NCI-H69 (cell line): Measurements from ENCODE around the gene BRCA2.

Source experiments
- DNase-seq: peaks from one replicate; lab custom pipeline; 2025; lab: John Stamatoyannopoulos, UW

BRCA2 gene

GRCh38 chr13:32429433-32429909 lies 114.2 kb downstream of the BRCA2 start:
- DNase-seq, result no peak

GRCh38 chr13:32430018-32430747 lies 114.9 kb downstream of the BRCA2 start:
- no peak for DNase-seq

DNA sequence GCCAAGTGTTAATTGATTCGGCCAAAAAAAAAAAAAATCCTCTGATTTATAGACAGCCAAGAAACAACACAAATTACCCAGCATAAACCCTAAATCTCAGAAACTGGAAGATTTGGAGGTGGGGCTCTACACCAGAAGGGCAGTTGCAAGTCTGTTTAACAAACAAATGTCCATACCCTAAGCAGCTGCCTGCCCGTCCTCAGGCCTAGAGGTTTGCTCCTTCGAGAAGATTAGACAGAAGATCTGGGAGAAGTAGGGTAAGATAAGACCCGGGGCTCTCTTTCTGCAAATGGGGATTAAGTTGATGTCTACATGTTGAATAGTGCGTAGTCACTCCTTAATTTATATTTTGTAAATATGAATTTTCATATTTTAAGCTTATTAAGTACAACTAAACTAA lies 116.1 kb downstream of the BRCA2 start:
- DNase-seq, result no peak

DNA sequence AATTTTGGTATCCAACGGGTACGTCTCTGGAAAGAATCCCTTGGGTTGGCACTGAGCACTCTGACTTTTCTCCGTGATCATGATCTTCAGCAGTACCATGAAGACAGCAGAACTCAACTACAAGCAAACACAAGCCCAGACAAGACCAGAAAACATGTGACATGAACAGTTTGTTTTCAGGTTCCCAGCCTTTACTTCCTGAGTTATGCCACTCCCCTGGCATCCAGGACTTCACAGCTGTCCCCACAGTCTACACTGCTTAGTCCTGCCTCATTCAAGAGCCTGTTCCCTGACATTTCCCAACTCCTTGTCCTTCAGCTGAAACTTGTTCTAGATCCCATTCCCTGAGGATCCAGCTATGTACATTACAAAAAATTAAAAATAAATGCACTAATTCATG lies 117.5 kb downstream of the BRCA2 start:
- DNase-seq, result peak; percentile 39

GRCh38 chr13:32438871-32439270 lies 123.6 kb downstream of the BRCA2 start:
- DNase-seq, result no peak

- peak; percentile 4 for DNase-seq
Measured at GRCh38 chr13:32443111-32443510, 127.8 kb downstream of the BRCA2 start.

DNA sequence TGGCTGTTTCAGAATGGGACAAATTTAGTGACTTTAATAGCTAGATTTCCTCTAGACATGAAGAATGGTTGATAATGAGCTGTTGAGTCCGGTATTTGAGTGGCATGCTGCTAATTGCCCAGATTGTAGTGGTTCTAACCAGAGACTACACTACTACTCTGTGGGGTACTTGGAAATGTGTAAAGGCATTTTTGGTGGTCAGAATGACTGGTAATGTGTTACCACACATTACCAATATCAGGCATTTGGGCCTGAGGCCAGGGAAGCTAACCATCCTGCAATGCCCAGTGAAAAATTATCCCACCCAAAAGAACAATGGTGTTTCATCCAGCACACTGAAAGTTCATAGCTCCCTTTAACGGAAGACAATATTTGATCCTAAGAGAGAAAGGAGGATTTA lies 130.2 kb downstream of the BRCA2 start:
- no peak for DNase-seq

DNA sequence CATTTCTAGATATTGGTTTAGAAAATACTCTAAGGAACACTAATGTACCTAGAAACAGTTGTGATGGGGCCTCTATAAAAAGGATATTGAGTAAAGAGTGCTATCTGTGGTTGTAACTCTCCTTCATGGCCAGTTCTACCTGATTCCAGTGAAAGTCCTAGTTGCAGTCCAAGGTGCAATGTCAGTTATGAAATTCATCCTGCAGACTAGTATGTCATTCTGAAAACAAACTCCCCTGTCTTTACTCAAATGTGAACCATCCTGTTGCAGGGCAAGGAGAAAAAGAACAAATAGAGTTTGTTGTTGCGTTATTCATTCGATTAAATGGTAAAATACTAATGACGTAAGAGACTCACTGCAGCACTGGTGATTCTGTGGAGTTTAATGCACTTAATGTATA lies 130.9 kb downstream of the BRCA2 start:
- DNase-seq, result no peak

DNA sequence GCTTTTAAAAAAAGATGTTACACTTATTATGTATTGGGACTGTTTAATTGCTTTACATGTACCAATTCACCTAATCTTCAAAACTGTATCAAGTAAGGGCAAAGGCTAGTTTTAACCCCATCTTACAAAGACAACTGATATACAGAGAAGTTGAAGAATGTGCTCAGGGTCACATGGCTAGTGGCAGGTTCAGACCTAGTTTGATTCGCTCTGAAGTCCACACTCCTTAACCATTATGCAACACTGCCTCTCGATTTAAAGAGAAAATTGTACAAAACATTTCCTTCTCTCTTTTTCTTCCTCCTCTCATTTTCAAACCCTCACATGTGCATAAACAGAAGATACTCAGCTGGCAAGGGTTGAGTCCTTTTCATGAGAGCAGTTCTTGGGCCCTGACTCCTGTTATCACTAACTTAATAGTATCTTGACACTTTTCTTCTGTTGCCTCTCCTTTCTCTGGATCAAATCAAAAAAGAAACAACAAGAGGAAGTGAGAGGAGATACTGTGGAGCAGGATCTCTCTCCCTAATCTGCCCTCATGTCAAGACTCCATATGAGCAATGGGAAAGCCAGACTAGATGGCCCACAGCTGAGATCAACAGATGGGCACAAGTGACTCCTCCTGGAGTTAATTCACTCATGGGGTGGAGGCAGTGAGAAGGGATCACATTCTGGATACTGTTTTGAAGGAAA lies 131.6 kb downstream of the BRCA2 start:
- no peak for DNase-seq

- DNase-seq, result no peak
Measured at GRCh38 chr13:32447894-32448623, 132.8 kb downstream of the BRCA2 start.

- DNase-seq, result no peak
Measured at GRCh38 chr13:32448972-32449371, 133.7 kb downstream of the BRCA2 start.
